ENCODE results near the gene STK32B.

The STK32B gene

DNA sequence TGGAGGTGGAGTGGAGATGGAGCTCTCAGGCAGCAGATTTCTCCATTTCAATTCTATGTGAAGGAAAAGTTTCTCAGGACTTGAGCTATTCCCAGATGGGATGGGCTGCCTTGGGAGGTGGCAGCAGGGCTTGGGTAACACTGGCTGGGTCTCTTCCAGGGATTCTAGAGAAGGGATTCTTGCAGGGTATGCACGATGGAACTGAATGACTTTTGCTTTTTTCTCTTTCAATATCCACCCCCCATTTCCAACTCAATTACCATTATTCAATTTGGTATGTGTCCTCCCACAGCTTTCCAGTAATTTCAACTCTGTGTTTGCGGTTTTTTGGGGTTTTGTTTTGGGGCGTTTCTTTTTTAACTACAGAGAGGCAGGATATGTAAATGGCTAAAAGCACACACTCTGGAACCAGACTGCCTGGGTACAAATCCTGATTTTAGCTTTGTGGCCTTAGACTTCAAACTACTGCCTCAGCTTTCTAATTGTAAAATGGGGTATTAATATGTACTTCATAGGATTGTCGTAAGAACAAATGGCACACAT lies 428.3 kb downstream of the STK32B start:
- no peak for DNase-seq

GRCh38 chr4:5488413-5488812 lies 437.1 kb downstream of the STK32B start:
- no peak for DNase-seq

DNA sequence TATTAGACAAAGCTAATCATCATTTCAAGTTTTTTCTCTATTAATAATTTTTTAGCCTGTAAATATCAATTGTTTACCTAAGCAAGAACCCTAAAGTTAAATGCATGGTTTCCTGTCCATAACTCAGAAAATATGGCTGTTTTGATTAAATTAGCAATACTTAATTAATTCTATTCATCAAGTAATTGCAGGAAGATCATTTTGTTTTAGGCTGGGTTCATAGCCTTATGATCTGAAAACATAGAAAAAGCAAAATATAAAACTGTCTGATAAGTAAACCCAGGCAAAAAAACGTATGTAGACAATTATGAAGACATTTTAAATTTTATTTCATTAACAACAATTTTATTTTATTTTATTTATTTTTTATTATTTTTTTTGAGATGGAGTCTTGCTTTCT lies 438.0 kb downstream of the STK32B start:
- DNase-seq, result no peak

- no peak for DNase-seq
Measured at GRCh38 chr4:5497489-5497888, 446.2 kb downstream of the STK32B start.

- no peak for DNase-seq
Measured at GRCh38 chr4:5500165-5500564, 448.9 kb downstream of the STK32B start.

GRCh38 chr4:5503336-5503936 lies 452.2 kb downstream of the STK32B start:
- DNase-seq, result no peak

- DNase-seq, result no peak
Measured at GRCh38 chr4:5504486-5504885, 453.2 kb downstream of the STK32B start.

- DNase-seq, result no peak
Measured at GRCh38 chr4:5510504-5510903, 459.2 kb downstream of the STK32B start.

- DNase-seq, result no peak
Measured at GRCh38 chr4:5511791-5512190, 460.5 kb downstream of the STK32B start.

DNA sequence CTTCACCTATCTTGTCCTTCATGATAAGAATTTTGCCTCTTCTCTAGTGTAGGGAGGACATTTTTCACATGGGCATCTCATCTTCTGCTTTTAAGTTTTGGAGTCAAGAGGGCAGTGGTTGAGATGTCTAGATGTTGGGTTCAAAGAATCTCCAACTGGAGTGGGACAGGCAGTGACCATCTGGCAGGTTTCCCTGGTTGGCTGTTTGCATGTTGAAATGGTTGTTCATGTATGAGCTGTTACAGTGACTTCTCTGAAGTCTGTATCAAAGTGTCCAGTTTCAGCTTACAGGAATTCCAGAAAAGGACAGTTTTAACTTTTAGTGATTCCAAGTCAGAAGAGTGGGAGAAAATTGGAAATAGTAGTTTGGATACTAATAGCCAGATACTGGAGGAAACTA lies 464.4 kb downstream of the STK32B start:
- no peak for DNase-seq

DNA sequence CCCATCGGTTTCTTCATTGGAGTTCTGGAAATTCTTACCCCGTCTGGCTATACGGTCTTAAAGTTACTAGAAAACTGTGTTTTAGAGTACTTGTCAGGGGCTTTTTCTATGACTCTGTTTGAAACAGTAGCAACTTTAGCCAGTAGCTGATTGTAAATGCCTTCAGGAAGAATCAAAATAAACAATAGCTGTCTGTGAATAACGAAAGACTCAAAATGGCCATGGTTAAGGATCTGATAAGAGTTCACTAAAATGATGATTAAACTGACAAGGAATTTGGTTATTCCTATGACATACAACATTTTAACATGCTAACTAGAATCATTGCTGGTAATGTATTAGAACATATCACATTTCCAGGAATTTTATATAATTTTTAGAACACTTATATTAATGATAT lies 466.1 kb downstream of the STK32B start:
- DNase-seq, result no peak

DNA sequence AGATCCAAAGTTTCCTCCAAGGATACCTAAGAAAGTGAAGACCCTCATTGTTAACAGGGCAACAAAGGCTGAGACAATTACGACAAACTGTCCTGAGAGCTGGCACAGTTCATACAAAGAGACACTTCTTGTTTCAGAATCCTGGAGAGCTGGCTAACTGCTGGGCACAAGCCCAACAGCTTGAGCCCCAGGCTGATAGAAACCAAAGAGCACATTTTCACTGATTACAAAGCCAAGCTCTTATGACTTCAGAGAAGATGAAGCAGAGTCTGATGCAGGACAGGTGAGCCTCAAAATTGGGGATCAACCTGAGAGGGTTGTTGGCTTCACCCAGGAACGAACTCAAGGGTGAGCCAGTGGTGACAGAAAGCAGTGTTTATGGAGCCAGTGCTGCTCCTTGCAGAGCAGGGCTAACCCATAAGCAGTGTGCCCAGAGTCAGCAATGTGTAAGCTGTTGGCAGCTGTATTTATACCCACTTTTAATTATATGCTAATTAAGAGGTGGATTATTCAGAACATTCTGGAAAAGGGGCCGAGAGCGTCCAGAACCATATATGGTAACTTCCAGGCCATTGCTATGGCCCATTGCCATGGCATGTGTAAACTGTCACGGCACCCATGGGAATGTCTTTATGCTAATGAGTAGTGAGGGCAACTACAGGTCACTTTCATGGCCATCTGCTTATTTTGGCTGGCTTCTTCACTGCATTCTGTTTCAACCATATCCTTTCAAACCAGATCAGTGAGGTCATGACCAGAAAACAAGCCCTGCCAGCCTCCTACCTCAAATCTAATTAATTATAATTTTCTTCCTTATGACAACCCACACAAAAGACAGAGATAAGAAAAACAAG lies 473.4 kb downstream of the STK32B start:
- no peak for DNase-seq

DNA sequence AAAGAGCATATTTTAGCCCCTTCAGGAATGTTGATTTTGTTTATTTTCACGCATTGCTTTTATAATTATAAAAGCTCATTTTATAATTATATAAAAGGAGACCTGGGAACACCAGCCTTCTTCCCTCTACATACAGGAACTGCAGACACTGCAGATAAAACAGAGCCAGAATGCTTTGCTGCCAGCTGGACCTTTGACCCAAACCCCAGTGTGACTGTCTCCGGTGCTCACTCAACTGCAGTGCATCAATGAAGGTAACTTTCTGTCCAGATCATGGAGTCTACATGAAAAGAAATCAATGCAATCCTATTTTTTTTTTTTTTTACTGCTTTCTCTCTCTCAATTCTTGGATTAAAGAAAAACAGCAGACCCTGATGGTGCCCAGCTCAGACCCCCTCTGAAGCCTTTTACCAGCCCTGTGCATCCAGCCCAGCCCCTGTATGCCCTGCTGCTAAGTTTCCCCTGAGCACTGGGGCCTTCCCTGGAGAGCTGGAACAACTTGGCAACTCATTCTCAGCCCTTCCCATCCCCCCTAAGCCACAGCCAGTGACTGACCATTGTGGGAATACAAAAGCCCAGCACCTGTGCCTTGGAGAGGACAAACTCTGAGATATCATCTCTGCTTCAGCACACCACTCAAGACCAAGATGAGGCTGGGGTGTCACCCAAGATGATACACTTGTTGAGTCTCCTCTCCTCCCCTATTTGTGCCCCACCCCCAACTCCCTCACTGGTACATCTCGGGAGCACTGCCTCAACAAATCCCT lies 475.0 kb downstream of the STK32B start:
- DNase-seq, result no peak

- no peak for DNase-seq
Measured at GRCh38 chr4:5527211-5527610, 475.9 kb downstream of the STK32B start.

DNA sequence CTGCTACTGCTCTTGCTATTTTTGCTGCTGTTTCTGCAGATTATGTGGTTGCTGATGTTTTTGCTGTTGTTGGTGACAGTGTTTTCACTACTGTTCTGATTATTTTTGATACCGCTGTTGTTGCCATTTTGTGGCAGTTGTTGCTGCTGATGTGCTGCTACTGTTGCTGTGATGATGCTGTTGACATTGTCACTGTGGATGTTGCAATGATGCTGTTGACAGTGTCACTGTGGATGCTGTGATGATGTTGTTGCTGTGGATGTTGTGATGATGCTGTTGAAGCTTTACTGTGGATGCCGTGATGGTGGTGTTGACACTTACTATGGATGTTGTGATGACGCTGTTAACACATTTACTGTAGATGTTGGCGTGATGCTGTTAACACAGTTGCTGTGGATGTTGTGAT lies 476.8 kb downstream of the STK32B start:
- DNase-seq, result no peak

DNA sequence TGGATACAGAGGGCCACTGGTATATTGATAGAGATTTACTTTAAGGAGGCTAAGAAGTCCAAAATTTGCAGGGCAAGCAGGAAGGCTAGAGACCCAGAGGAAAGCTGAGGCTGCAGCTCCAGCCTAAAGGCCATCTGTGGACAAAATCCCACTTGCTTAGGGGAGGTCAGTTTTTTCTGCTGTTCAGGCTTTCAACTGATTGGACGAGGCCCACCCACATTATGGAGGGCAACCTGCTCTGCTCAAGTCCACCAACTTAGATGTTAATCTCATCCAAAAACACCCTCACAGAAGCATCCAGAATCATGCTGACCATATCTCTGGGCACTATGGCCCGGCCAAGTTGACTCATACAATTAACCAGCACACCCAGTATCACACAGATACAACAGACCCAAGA lies 480.8 kb downstream of the STK32B start:
- DNase-seq, result no peak

DNA sequence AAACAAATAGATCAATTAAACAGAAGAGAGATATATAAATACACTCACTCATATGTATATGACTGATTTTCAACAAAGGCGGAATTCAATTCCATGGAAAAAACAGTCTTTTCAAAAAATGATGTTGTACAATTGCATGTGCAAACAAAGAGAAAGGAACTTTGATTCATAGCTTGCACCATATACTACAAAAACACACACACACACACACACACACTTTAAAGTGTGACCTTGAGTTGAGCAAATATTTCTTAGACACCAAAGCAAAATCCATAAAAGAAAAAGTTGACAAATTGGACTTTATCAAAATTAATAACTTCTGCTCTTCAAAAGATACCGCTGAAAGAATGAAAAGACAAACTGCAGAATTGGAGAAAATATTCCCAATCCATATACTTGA lies 488.3 kb downstream of the STK32B start:
- DNase-seq, result no peak

GRCh38 chr4:5541169-5541568 lies 489.9 kb downstream of the STK32B start:
- no peak for DNase-seq

DNA sequence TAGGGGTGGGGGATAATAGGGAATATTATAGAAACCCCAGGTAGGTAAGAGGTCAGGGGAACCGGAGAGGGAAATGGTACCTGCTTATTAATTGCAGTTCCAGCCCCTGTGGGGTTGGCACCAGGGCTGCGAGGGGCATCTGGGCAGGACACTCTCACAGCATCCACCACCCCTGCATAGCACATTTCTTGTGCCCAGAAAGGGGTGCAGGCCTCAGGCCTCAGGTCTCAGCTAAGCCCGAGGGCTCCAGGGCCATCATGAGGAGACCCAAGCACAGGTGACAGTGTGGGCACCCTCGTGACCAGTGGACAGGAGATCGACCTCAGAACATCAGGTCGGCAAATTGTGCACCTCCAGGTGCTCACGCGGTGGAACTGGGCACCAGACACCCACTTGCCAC lies 492.4 kb downstream of the STK32B start:
- DNase-seq, result no peak

DNA sequence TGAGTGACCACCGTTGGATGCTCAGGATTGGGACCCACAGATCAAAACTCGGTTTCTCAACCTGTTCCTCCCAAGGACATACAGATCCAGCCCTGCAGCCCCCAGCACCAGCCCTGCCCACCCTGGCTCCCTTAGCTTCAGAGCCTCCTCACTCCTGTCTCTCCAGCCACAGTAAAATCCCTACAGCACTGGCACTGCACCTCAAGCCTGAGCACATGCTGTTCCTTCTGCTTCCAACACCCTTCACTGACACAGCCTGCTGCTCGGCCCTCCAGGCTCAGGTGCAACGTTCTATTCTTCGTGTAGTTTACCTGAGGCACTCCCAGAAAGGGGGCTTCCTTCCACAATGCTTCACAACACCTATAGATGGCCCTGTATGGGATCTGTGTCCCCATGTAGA lies 493.5 kb downstream of the STK32B start:
- DNase-seq, result no peak

- DNase-seq, result no peak
Measured at GRCh38 chr4:5545271-5545670, 494.0 kb downstream of the STK32B start.

- DNase-seq, result no peak
Measured at GRCh38 chr4:5547651-5548249, 496.5 kb downstream of the STK32B start.
